Small intestine (tissue), 16 donors: ENCODE measurements around the gene PHAX. TPM values are rescaled to one million over a fixed set of nuclear protein-coding genes. Genes with fewer than 3 reads are reported as not detected.
"Not testable (repeated sequence)": the region's sequence is repeated elsewhere in the genome, so short reads cannot be mapped to it uniquely, and the experiment has no call there.

Source experiments
- DNase-seq, 2 donors: peaks; one replicate each; pipeline versions ENCODE4 v3.0.0 to v3.0.0-alpha.2; 2013
- FAIRE-seq: peaks from 2 replicates; lab custom pipeline; 2012; peaks lifted over from hg19 to GRCh38; lab: Jason Lieb, UNC
- H3K27ac ChIP-seq, 3 donors: one replicate each; pipeline ENCODE4 v1.5.1; 2013; ENCODE audit warnings: low read length in 2 of 3, mild to moderate bottlenecking in 2 of 3, control low read depth in 1 of 3, inconsistent platforms in 1 of 3, low read depth in 1 of 3, moderate library complexity in 1 of 3
- H3K27me3 ChIP-seq, 3 donors: one replicate each; pipeline ENCODE4 v1.6.1; 2013; ENCODE audit warnings: low read length in 3 of 3, inconsistent platforms in 1 of 3; ENCODE audit not compliant: control insufficient read depth in 3 of 3, insufficient read depth in 3 of 3
- H3K36me3 ChIP-seq, 3 donors: one replicate each; pipeline ENCODE4 v1.6.1; 2013; ENCODE audit warnings: low read length in 3 of 3, inconsistent platforms in 1 of 3, low read depth in 1 of 3, mild to moderate bottlenecking in 1 of 3, moderate library complexity in 1 of 3; ENCODE audit not compliant: control insufficient read depth in 3 of 3, insufficient read depth in 2 of 3
- H3K4me1 ChIP-seq, 3 donors: one replicate each; pipeline ENCODE4 v1.6.1; 2013; ENCODE audit warnings: low read length in 2 of 3, inconsistent platforms in 1 of 3, low read depth in 1 of 3, mild to moderate bottlenecking in 1 of 3, moderate library complexity in 1 of 3; ENCODE audit not compliant: control insufficient read depth in 3 of 3, insufficient read depth in 2 of 3
- H3K4me3 ChIP-seq, 3 donors: one replicate each; pipeline ENCODE4 v1.5.1; 2013; ENCODE audit warnings: low read length in 3 of 3, control low read depth in 1 of 3, inconsistent platforms in 1 of 3, low read depth in 1 of 3, mild to moderate bottlenecking in 1 of 3, moderate library complexity in 1 of 3
- H3K9me3 ChIP-seq, 2 donors: one replicate each; pipeline ENCODE4 v1.6.1; 2013; ENCODE audit warnings: low read depth in 1 of 2, low read length in 1 of 2; ENCODE audit not compliant: control insufficient read depth in 2 of 2, insufficient read depth in 1 of 2
- WGBS, 3 donors: extraction: QIAGEN DNeasy Blood & Tissue Kit; methylation state at CpG; one replicate each; pipeline ENCODE4 v1.1.7; 2013; 5-methylcytosine and 5-hydroxymethylcytosine counted together
- long read RNA-seq, 10 donors: transcript quantifications; one replicate each; lab custom pipeline, GENCODE V29; 2026
- polyA plus RNA-seq, 4 donors: library from polyadenylated mRNA; stranded (reverse) in 3 of 4; unstranded in 1 of 4; fragments of 200-250 nt in 3 of 4; fragments of 120-200 nt in 1 of 4; gene quantifications; one replicate each; pipeline versions ENCODE4 v1.2.1 to v1.2.3, GENCODE V29; 2013
- donor health status: healthy with polysubstance abuse.
- donor health status: control.
- donor health status: control.
- donor health status: Bipolar disorder and iron deficiency.
- donor health status: healthy.

PHAX gene
- polyA plus RNA-seq = 10 to 100 TPM; 17.4 to 32.8 (median 17.9) TPM
- long read RNA-seq, donor 1, full-length matches to known transcripts = 13 of 18 reads
- long read RNA-seq, donor 1, partial matches to known transcripts = 5 of 18 reads
- long read RNA-seq, donor 1, other reads (novel, unspliced or antisense) = 0 of 18 reads
- long read RNA-seq, donor 2, full-length matches to known transcripts = 1 of 1 reads
- long read RNA-seq, donor 2, partial matches to known transcripts = 0 of 1 reads
- long read RNA-seq, donor 2, other reads (novel, unspliced or antisense) = 0 of 1 reads
- long read RNA-seq, donor 3, full-length matches to known transcripts = 5 of 10 reads
- long read RNA-seq, donor 3, partial matches to known transcripts = 5 of 10 reads
- long read RNA-seq, donor 3, other reads (novel, unspliced or antisense) = 0 of 10 reads
- long read RNA-seq, donor 4, full-length matches to known transcripts = 1 of 1 reads
- long read RNA-seq, donor 4, partial matches to known transcripts = 0 of 1 reads
- long read RNA-seq, donor 4, other reads (novel, unspliced or antisense) = 0 of 1 reads
- long read RNA-seq, donor 5, full-length matches to known transcripts = 1 of 1 reads
- long read RNA-seq, donor 5, partial matches to known transcripts = 0 of 1 reads
- long read RNA-seq, donor 5, other reads (novel, unspliced or antisense) = 0 of 1 reads
- long read RNA-seq, donor 6, full-length matches to known transcripts = 4 of 4 reads
- long read RNA-seq, donor 6, partial matches to known transcripts = 0 of 4 reads
- long read RNA-seq, donor 6, other reads (novel, unspliced or antisense) = 0 of 4 reads
- long read RNA-seq, donor 7, full-length matches to known transcripts = 11 of 21 reads
- long read RNA-seq, donor 7, partial matches to known transcripts = 10 of 21 reads
- long read RNA-seq, donor 7, other reads (novel, unspliced or antisense) = 0 of 21 reads
- long read RNA-seq, donor 8, partial matches to known transcripts = 0 of 1 reads
- long read RNA-seq, donor 8, other reads (novel, unspliced or antisense) = 0 of 1 reads
- long read RNA-seq, donor 9 = 0 reads
- long read RNA-seq, donor 10, full-length matches to known transcripts = 15 of 22 reads
- long read RNA-seq, donor 10, partial matches to known transcripts = 7 of 22 reads
- long read RNA-seq, donor 10, other reads (novel, unspliced or antisense) = 0 of 22 reads

DNA sequence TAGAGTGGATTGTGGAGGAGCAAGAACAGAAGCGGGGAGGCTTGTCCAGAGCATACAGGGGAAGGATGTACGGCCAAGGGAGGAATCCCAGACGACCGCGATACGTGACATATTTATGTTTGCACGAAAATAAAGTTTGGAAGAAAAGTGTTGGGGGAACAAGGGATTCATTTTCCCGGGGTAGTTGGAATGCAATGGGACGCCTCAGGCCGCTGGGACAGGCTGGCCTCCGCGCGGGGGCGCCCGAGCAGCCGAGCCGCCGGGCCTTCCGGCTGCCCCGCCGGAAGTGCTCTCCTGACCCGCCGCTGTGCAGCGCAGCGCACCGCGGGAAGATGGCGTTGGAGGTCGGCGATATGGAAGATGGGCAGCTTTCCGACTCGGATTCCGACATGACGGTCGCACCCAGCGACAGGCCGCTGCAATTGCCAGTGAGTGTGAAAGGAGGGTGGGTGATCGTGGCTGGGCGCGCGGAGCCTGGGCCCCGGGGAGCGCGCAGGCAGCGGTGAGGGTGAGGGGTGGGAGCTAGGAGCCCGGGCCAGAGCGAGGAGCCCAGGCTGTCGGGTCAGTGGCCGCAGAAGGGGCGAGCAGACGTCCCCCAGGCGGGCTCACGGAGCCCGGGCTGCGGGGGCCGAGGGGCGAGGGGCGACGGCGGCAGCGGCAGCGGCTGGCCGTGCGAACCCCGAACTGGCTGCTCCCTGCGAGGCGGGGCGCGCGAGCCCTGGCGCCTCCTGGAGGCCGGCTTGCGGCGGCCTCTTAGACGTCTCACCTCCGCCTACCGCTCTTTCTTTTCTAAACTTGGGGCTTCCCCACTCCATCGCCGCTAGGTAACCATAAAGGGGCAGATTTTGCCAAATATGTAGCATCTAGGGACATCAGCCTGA, at the start of gene PHAX:
Gene PHAX (plus strand): TSS at position 317 of the 881 bp plus-strand sequence. CDS start 16 bp downstream, at position 333.
- H3K4me3 ChIP-seq = peak within 1 kb of the TSS; percentile 83 to 97 (median 97)
- H3K27me3 ChIP-seq = no peaks in the 10 kb centered on the region
- FAIRE-seq (no peak), DNase-seq (peak; percentile 81 to 92)
- peak within 1 kb of the TSS; percentile 60 to 82 (median 73) for H3K27ac ChIP-seq
- peaks cover 0 to 3% of the 10 kb centered on the region in 2 donors for H3K9me3 ChIP-seq
- 1 to 2% (median 2%) methylated on average over 71 to 79 of the region's 79 CpGs for WGBS, 3 donors
- H3K36me3 ChIP-seq = peaks cover 5 to 17% (median 6%) of the 10 kb centered on the region in 3 donors
- H3K4me1 ChIP-seq = peaks cover 0 to 10% (median 7%) of the 10 kb centered on the region in 3 donors

GRCh38 chr5:126552614-126553013, 48.1 kb upstream of the PHAX start:
- no peak overlapping the region for H3K27ac ChIP-seq
- H3K4me1 ChIP-seq = no peaks in the 10 kb centered on the region
- no peak for DNase-seq
- WGBS, 3 donors = 86 to 89% (median 88%) methylated on average over 2 of the region's 2 CpGs
- H3K36me3 ChIP-seq = peaks cover 0 to 55% (median 6%) of the 10 kb centered on the region in 3 donors
- no peak overlapping the region for H3K4me3 ChIP-seq
- H3K27me3 ChIP-seq = no peaks in the 10 kb centered on the region
- FAIRE-seq = no peak
- no peaks in the 10 kb centered on the region for H3K9me3 ChIP-seq

- H3K27me3 ChIP-seq, FAIRE-seq, H3K4me1 ChIP-seq, DNase-seq, H3K27ac ChIP-seq, H3K4me3 ChIP-seq, H3K9me3 ChIP-seq: not testable (repeated sequence)
- 91 to 94% (median 92%) methylated on average over 9 of the region's 9 CpGs for WGBS, 3 donors
- H3K36me3 ChIP-seq = peaks cover 0 to 53% (median 8%) of the 10 kb centered on the region in 3 donors
Observed at GRCh38 chr5:126555101-126555500, 45.6 kb upstream of the PHAX start.

- peaks cover 0 to 22% (median 3%) of the 10 kb centered on the region in 3 donors for H3K36me3 ChIP-seq
Observed at GRCh38 chr5:126561908-126562307, 38.8 kb upstream of the PHAX start.

GRCh38 chr5:126562823-126563222, 37.9 kb upstream of the PHAX start:
- no peaks in the 10 kb centered on the region for H3K27me3 ChIP-seq
- H3K36me3 ChIP-seq = peaks cover 0 to 19% (median 3%) of the 10 kb centered on the region in 3 donors
- H3K4me3 ChIP-seq = no peak overlapping the region
- FAIRE-seq (no peak), DNase-seq (no peak)
- H3K4me1 ChIP-seq = no peaks in the 10 kb centered on the region
- whole genome bisulfite sequencing, 3 donors = 80 to 92% (median 83%) methylated on average over 2 of the region's 2 CpGs
- H3K27ac ChIP-seq = no peak overlapping the region
- no peaks in the 10 kb centered on the region for H3K9me3 ChIP-seq

More at GRCh38 chr5:126561908-126562307, 38.8 kb upstream of the PHAX start:
- Histone ChIP-seq H3K9me3 (no peaks in the 10 kb centered on the region), H3K27ac (no peak overlapping the region), H3K4me1 (no peaks in the 10 kb centered on the region), H3K4me3 (no peak overlapping the region), H3K27me3 (no peaks in the 10 kb centered on the region)
- FAIRE-seq (no peak), DNase-seq (no peak)
- WGBS, 3 donors = 67 to 74% (median 72%) methylated on average over 1 of the region's 1 CpG

DNA sequence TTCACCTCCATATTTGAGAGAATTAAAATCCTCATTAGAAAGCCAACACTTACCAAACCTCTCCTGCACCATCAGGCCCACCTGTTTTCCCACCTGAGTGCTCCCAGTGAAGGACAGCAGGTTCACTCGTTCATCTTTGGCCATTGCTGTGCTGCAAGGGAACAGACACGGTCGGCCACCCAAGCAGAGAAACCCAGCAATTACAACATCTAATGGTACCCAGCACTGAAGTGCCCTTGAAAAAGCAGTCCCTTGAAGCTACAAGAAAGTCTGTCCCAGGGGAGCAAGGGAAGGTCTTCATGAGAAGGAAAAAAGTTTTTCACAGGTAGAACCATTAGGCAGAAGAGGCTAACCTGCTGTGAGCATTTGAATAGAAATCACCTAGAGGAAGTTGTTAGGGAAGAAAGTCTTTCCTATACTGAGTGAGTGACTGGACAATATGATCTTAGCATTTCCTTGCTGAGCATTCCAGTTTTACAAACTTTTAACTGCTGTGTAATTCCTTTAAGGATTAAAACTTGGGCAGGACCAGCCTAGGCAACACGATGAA, 32.5 kb upstream of the PHAX start:
- DNase-seq (no peak), FAIRE-seq (no peak)
- H3K27ac ChIP-seq = no peak overlapping the region
- no peaks in the 10 kb centered on the region for H3K27me3 ChIP-seq
- no peak overlapping the region for H3K4me3 ChIP-seq
- no peaks in the 10 kb centered on the region for H3K9me3 ChIP-seq
- H3K36me3 ChIP-seq = peaks cover 0 to 19% (median 0%) of the 10 kb centered on the region in 3 donors
- 94 to 96% (median 95%) methylated on average over 4 of the region's 4 CpGs for WGBS, 3 donors
- no peaks in the 10 kb centered on the region for H3K4me1 ChIP-seq

GRCh38 chr5:126575644-126576043, 25.1 kb upstream of the PHAX start:
- FAIRE-seq = no peak
- WGBS, 3 donors = 91 to 93% (median 92%) methylated on average over 10 of the region's 10 CpGs
- no peak overlapping the region for H3K4me3 ChIP-seq

More at GRCh38 chr5:126575644-126576043, 25.1 kb upstream of the PHAX start:
- no peak for DNase-seq
- no peaks in the 10 kb centered on the region for H3K4me1 ChIP-seq
- H3K27me3 ChIP-seq = no peaks in the 10 kb centered on the region
- H3K36me3 ChIP-seq = peaks cover 0 to 35% (median 2%) of the 10 kb centered on the region in 3 donors
- no peaks in the 10 kb centered on the region for H3K9me3 ChIP-seq
- H3K27ac ChIP-seq = no peak overlapping the region
